ENCODE results near the gene DRG2. TPM values are rescaled to one million over a fixed set of nuclear protein-coding genes. Genes with fewer than 3 reads are reported as not detected.

Gene DRG2
- total and polyA plus RNA-seq, 9 of the 15 experiments (the other 6 are each of a cell fraction or from before 2014, with no cell fraction given) = 6.6 to 36.7 (median 26.1) TPM

DNA sequence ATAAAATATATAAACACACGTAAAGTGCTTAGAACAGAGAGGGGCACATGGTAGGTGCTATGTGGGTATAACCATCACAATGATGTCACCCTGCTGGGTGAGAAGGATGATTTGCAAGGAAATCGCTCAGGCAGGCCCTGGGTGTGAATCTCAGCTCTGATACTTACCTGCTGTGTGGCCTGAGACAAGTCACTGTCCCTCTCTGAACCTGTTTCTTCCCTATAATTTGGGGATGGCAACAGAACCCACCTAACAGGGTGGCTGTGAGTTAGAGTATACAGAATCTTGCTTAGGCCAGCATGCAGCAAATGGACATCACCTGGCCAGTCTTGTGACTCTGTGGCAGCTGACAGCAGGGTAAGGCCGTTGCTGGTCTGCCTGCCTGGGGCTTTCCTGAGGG lies 59.2 kb downstream of the DRG2 start (continued):
- TF ChIP-seq TEAD4 (IDR thresholded peaks at IDR 0.05; ENCODE audit: low read length) = no peak
- TF ChIP-seq TEAD4 (CRISPR knock-in tag; IDR thresholded peaks at IDR 0.05; ENCODE audit: borderline replicate concordance) = no peak
- TF ChIP-seq, protein P1, sequence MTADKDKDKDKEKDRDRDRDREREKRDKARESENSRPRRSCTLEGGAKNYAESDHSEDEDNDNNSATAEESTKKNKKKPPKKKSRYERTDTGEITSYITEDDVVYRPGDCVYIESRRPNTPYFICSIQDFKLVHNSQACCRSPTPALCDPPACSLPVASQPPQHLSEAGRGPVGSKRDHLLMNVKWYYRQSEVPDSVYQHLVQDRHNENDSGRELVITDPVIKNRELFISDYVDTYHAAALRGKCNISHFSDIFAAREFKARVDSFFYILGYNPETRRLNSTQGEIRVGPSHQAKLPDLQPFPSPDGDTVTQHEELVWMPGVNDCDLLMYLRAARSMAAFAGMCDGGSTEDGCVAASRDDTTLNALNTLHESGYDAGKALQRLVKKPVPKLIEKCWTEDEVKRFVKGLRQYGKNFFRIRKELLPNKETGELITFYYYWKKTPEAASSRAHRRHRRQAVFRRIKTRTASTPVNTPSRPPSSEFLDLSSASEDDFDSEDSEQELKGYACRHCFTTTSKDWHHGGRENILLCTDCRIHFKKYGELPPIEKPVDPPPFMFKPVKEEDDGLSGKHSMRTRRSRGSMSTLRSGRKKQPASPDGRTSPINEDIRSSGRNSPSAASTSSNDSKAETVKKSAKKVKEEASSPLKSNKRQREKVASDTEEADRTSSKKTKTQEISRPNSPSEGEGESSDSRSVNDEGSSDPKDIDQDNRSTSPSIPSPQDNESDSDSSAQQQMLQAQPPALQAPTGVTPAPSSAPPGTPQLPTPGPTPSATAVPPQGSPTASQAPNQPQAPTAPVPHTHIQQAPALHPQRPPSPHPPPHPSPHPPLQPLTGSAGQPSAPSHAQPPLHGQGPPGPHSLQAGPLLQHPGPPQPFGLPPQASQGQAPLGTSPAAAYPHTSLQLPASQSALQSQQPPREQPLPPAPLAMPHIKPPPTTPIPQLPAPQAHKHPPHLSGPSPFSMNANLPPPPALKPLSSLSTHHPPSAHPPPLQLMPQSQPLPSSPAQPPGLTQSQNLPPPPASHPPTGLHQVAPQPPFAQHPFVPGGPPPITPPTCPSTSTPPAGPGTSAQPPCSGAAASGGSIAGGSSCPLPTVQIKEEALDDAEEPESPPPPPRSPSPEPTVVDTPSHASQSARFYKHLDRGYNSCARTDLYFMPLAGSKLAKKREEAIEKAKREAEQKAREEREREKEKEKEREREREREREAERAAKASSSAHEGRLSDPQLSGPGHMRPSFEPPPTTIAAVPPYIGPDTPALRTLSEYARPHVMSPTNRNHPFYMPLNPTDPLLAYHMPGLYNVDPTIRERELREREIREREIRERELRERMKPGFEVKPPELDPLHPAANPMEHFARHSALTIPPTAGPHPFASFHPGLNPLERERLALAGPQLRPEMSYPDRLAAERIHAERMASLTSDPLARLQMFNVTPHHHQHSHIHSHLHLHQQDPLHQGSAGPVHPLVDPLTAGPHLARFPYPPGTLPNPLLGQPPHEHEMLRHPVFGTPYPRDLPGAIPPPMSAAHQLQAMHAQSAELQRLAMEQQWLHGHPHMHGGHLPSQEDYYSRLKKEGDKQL (CRISPR knock-in tag; IDR thresholded peaks at IDR 0.05; ENCODE audit: borderline replicate concordance) = no peak
- TF ChIP-seq DPF2 (IDR thresholded peaks at IDR 0.05) = no peak
- no peak for TF ChIP-seq HNRNPUL1 (IDR thresholded peaks at IDR 0.05; ENCODE audit: low read length)
- TF ChIP-seq TBP (optimal IDR thresholded peaks at IDR 0.05; ENCODE audit: low read depth, low read length) = no peak
- TF ChIP-seq CC2D1A (IDR thresholded peaks at IDR 0.05) = no peak
- no peak for TF ChIP-seq CREB1 (IDR thresholded peaks at IDR 0.05)
- no peak for TF ChIP-seq CREB1 (CRISPR knock-in tag; IDR thresholded peaks at IDR 0.05)
- 0 out of 4 replicates have a peak, but pooled peaks have one; percentile 30 for TF ChIP-seq KDM1A (IDR thresholded peaks at IDR 0.05)
- no peak for TF ChIP-seq ZNF586 (CRISPR knock-in tag; conservative IDR thresholded peaks at IDR 0.05)
- TF ChIP-seq KLF6 (CRISPR knock-in tag; IDR thresholded peaks at IDR 0.05; ENCODE audit: borderline replicate concordance) = no peak
- TF ChIP-seq MCM2 (IDR thresholded peaks at IDR 0.05; ENCODE audit: low read depth) = no peak
- TF ChIP-seq RBM25 (IDR thresholded peaks at IDR 0.05; ENCODE audit: low read depth, low read length, severe bottlenecking) = peak; percentile 90
- TF ChIP-seq ZFP36 (IDR thresholded peaks at IDR 0.05; ENCODE audit: low read depth, low read length, partially characterized antibody) = peak; percentile 66
